Neural progenitor cell (in vitro differentiated cells): ENCODE results near the gene TMEM87B. TPM values are rescaled to one million over a fixed set of nuclear protein-coding genes. Genes with fewer than 3 reads are reported as not detected.

Experiments
- DNase-seq: peaks from one replicate; pipeline ENCODE4 v3.0.0-alpha.2; 2016; ENCODE audit warnings: low spot score
- H2AFZ ChIP-seq: fragments of 200-600 bp; sonication (generic); replicated peaks from 2 replicates; pipeline ENCODE4 v1.6.1; 2016; ENCODE audit warnings: antibody characterized with exemption
- H3F3A ChIP-seq: fragments of 200-600 bp; sonication (generic); 2 replicates; pipeline ENCODE4 v1.6.1; 2016; ENCODE audit warnings: antibody characterized with exemption, low read depth
- H3K27ac ChIP-seq: fragments of 200-600 bp; sonication (generic); 2 replicates; pipeline ENCODE4 v1.5.1; 2016; ENCODE audit warnings: mild to moderate bottlenecking
- H3K27me3 ChIP-seq: fragments of 200-600 bp; sonication (generic); 2 replicates; pipeline ENCODE4 v1.6.1; 2016; ENCODE audit warnings: mild to moderate bottlenecking, moderate library complexity
- H3K36me3 ChIP-seq: fragments of 200-600 bp; sonication (generic); 2 replicates; pipeline ENCODE4 v1.5.1; 2016
- H3K4me1 ChIP-seq: fragments of 200-600 bp; sonication (generic); 2 replicates; pipeline ENCODE4 v1.6.1; 2016; ENCODE audit warnings: mixed run types
- H3K4me2 ChIP-seq: fragments of 200-600 bp; sonication (generic); 2 replicates; pipeline ENCODE4 v1.6.1; 2016
- H3K4me3 ChIP-seq: fragments of 200-600 bp; sonication (generic); 2 replicates; pipeline ENCODE4 v1.5.1; 2016
- H3K79me2 ChIP-seq: fragments of 200-600 bp; sonication (generic); 2 replicates; pipeline ENCODE4 v1.6.1; 2016; ENCODE audit warnings: low read depth
- H3K9ac ChIP-seq: fragments of 200-600 bp; sonication (generic); 2 replicates; pipeline ENCODE4 v1.6.1; 2016
- H3K9me3 ChIP-seq: fragments of 200-600 bp; sonication (generic); 2 replicates; pipeline ENCODE4 v1.5.1; 2016; ENCODE audit warnings: low read depth
- H4K20me1 ChIP-seq: fragments of 200-600 bp; sonication (generic); 2 replicates; pipeline ENCODE4 v1.6.1; 2016; ENCODE audit warnings: low read depth
- H3K27ac Mint-ChIP-seq: 3 replicates; pipeline ENCODE4 v1.8.0; 2021; ENCODE audit warnings: mixed read lengths
- H3K27me3 Mint-ChIP-seq: 2 replicates; pipeline ENCODE4 v1.8.0; 2022; ENCODE audit warnings: low read depth, mild to moderate bottlenecking, inconsistent platforms, moderate library complexity, mixed read lengths; ENCODE audit not compliant: insufficient read depth
- H3K36me3 Mint-ChIP-seq: 3 replicates; pipeline ENCODE4 v1.8.0; 2021; ENCODE audit warnings: mixed read lengths
- H3K4me1 Mint-ChIP-seq: 3 replicates; pipeline ENCODE4 v1.8.0; 2021; ENCODE audit warnings: mixed read lengths
- H3K4me3 Mint-ChIP-seq: 3 replicates; pipeline ENCODE4 v1.8.0; 2021; ENCODE audit warnings: mild to moderate bottlenecking, moderate library complexity, mixed read lengths
- H3K9me3 Mint-ChIP-seq: 3 replicates; pipeline ENCODE4 v1.8.0; 2020; ENCODE audit warnings: mixed read lengths
- EZH2 ChIP-seq: fragments of 200-600 bp; sonication (generic); IDR thresholded peaks from 2 replicates; pipeline ENCODE4 v1.6.1; 2017; ENCODE audit warnings: antibody characterized with exemption, mild to moderate bottlenecking, moderate library complexity
- EZH2phosphoT487 ChIP-seq: fragments of 200-600 bp; sonication (generic); IDR thresholded peaks from 2 replicates; pipeline ENCODE4 v1.6.1; 2017; ENCODE audit warnings: antibody characterized with exemption
- total RNA-seq: library from RNA; depleted of rRNA; stranded (reverse); fragments of >200 nt; gene quantifications from 2 replicates; pipeline ENCODE4 v1.2.3, GENCODE V29; 2015; ENCODE audit warnings: low replicate concordance
- TF ChIP-seq, protein P1 (sequence below): fragments of 200-600 bp; sonication (generic); IDR thresholded peaks from 2 replicates; pipeline ENCODE4 v1.5.1; 2017; ENCODE audit warnings: antibody characterized with exemption, mild to moderate bottlenecking

Gene TMEM87B
- total RNA-seq, 1 donor from 2014 or later, result 34.4 TPM

- no peaks in the 10 kb centered on the region for H3K36me3 ChIP-seq
Measured at GRCh38 chr2:112007493-112007892, 47.6 kb upstream of the TMEM87B start.

DNA sequence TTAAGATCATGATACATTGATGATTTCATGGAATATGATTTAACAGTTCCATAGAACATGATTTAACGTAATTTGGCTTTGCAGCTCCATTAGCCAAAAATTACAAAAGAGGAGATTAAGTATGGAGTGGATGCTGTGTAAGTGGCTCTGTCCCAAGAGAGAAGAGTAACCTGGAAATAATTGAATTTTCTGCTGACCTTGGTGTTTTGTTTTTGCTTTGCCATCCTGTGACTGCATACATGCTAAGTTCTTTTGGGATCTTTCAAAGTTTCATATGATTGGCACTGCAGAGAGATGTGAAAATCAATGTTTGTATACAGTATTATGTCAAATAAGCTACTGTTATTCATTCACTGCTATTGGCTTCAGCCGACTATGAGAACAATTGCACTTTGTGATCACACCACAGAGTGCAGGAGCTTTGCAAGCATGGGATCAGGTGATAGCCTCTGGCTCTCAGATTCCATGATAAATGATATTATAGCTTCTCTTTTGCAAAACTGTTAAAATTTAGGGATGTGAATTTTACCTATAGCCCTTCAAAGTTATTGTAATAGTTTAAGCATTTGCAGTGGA is 46.1 kb upstream of the TMEM87B start:
- no peak overlapping the region for H3K4me3 ChIP-seq
- H4K20me1 ChIP-seq, result no peaks in the 10 kb centered on the region
- no peaks in the 10 kb centered on the region for H3K36me3 ChIP-seq
- no peaks in the 10 kb centered on the region for H3K27me3 Mint-ChIP-seq
- no peaks in the 10 kb centered on the region for H3K9me3 Mint-ChIP-seq
- no peak overlapping the region for H3K9ac ChIP-seq
- H3K9me3 ChIP-seq, result no peaks in the 10 kb centered on the region
- H3K4me1 Mint-ChIP-seq, result no peaks in the 10 kb centered on the region
- no peak for DNase-seq
- no peaks in the 10 kb centered on the region for H3F3A ChIP-seq
- H3K4me2 ChIP-seq, result no peak overlapping the region
- H3K4me3 Mint-ChIP-seq, result no peak overlapping the region
- no peak overlapping the region for H3K27ac ChIP-seq
- H3K79me2 ChIP-seq, result no peaks in the 10 kb centered on the region
- H2AFZ ChIP-seq, result no peak overlapping the region
- peaks cover 9% of the 10 kb centered on the region for H3K36me3 Mint-ChIP-seq
- no peaks in the 10 kb centered on the region for H3K27me3 ChIP-seq
- TF ChIP-seq EZH2phosphoT487, result no peak
- no peak overlapping the region for H3K27ac Mint-ChIP-seq
- H3K4me1 ChIP-seq, result no peaks in the 10 kb centered on the region

More at GRCh38 chr2:112007493-112007892, 47.6 kb upstream of the TMEM87B start:
- Histone ChIP-seq H3K27ac (no peak overlapping the region), H3K4me3 (no peak overlapping the region), H3K4me2 (no peak overlapping the region), H3K4me1 (no peaks in the 10 kb centered on the region), H3K27me3 (no peaks in the 10 kb centered on the region), H3F3A (no peaks in the 10 kb centered on the region), H2AFZ (no peak overlapping the region), H3K9me3 (no peaks in the 10 kb centered on the region), H4K20me1 (no peaks in the 10 kb centered on the region), H3K79me2 (no peaks in the 10 kb centered on the region), H3K9ac (no peak overlapping the region)
- H3K36me3 Mint-ChIP-seq, result peaks cover 13% of the 10 kb centered on the region
- H3K27me3 Mint-ChIP-seq, result no peaks in the 10 kb centered on the region
- DNase-seq, result no peak
- no peaks in the 10 kb centered on the region for H3K9me3 Mint-ChIP-seq
- H3K27ac Mint-ChIP-seq, result no peak overlapping the region
- no peak overlapping the region for H3K4me3 Mint-ChIP-seq
- no peaks in the 10 kb centered on the region for H3K4me1 Mint-ChIP-seq
- TF ChIP-seq, protein P1, sequence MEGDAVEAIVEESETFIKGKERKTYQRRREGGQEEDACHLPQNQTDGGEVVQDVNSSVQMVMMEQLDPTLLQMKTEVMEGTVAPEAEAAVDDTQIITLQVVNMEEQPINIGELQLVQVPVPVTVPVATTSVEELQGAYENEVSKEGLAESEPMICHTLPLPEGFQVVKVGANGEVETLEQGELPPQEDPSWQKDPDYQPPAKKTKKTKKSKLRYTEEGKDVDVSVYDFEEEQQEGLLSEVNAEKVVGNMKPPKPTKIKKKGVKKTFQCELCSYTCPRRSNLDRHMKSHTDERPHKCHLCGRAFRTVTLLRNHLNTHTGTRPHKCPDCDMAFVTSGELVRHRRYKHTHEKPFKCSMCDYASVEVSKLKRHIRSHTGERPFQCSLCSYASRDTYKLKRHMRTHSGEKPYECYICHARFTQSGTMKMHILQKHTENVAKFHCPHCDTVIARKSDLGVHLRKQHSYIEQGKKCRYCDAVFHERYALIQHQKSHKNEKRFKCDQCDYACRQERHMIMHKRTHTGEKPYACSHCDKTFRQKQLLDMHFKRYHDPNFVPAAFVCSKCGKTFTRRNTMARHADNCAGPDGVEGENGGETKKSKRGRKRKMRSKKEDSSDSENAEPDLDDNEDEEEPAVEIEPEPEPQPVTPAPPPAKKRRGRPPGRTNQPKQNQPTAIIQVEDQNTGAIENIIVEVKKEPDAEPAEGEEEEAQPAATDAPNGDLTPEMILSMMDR, result no peak
- TF ChIP-seq EZH2phosphoT487, result no peak

DNA sequence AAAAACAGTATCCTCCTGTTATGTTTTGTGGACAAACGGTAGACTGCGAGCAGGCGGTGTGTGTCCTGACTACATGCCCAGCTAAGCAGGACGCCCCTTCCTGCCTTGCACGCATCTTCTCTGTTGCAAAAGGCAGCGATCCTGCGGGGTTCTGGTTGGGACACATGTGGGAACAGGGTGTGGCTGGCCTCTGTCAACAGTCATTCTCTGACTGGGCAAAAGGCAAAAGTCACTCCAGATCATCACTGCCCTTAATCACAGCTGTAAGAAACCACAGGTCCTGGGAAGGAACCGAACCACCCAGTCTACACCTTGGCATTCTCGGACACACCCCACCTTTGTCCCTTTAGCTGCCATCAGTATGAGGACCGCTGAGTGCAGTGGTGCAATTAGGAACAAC is 44.3 kb upstream of the TMEM87B start:
- Histone ChIP-seq H3F3A (no peaks in the 10 kb centered on the region), H3K27ac (no peak overlapping the region), H3K9ac (no peak overlapping the region), H3K4me1 (no peaks in the 10 kb centered on the region), H3K4me3 (no peak overlapping the region), H2AFZ (no peak overlapping the region), H3K79me2 (no peaks in the 10 kb centered on the region), H3K9me3 (no peaks in the 10 kb centered on the region), H3K4me2 (no peak overlapping the region), H3K27me3 (no peaks in the 10 kb centered on the region), H3K36me3 (peaks cover 4% of the 10 kb centered on the region), H4K20me1 (no peaks in the 10 kb centered on the region)
- no peak for TF ChIP-seq EZH2
- TF ChIP-seq, protein P1, result no peak
- no peak for TF ChIP-seq EZH2phosphoT487
- H3K4me3 Mint-ChIP-seq, result no peak overlapping the region
- H3K27ac Mint-ChIP-seq, result no peak overlapping the region
- H3K36me3 Mint-ChIP-seq, result peaks cover 6% of the 10 kb centered on the region
- no peaks in the 10 kb centered on the region for H3K4me1 Mint-ChIP-seq
- H3K27me3 Mint-ChIP-seq, result no peaks in the 10 kb centered on the region
- DNase-seq, result no peak
- H3K9me3 Mint-ChIP-seq, result no peaks in the 10 kb centered on the region

DNA sequence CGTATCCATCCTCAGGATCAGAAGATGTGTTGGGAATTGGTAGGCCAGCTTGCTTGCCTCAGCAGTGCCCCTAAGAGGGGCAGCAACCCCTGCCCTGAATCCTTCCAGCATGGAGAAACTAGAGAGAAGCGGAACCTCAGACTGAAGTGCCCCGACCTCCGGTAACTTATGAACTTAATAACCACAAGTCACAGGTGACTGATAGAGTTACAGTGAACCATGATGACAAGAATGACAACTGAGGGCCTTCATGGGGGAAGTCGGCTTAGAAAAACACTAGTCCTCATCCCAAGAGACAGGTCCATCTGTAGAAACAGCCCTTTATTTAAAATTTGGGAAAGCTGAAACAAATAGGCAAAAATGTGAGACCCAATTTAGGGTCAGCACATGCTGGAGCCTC is 42.5 kb upstream of the TMEM87B start:
- Histone ChIP-seq H3K79me2 (no peaks in the 10 kb centered on the region), H3K9me3 (no peaks in the 10 kb centered on the region), H2AFZ (no peak overlapping the region), H3K4me1 (no peaks in the 10 kb centered on the region), H3K4me3 (no peak overlapping the region), H4K20me1 (no peaks in the 10 kb centered on the region), H3K27ac (no peak overlapping the region), H3K27me3 (no peaks in the 10 kb centered on the region), H3K4me2 (no peak overlapping the region), H3F3A (no peaks in the 10 kb centered on the region), H3K36me3 (peaks cover 4% of the 10 kb centered on the region), H3K9ac (no peak overlapping the region)
- Mint-ChIP-seq H3K27ac (no peak overlapping the region), H3K4me1 (no peaks in the 10 kb centered on the region), H3K36me3 (peaks cover 8% of the 10 kb centered on the region), H3K27me3 (no peaks in the 10 kb centered on the region), H3K9me3 (no peaks in the 10 kb centered on the region), H3K4me3 (no peak overlapping the region)
- no peak for DNase-seq
- no peak for TF ChIP-seq EZH2
- TF ChIP-seq, protein P1, result no peak
- TF ChIP-seq EZH2phosphoT487, result no peak
